Adrenal gland (tissue), 12 donors: ENCODE data around the gene PIAS4. TPM values are rescaled to one million over a fixed set of nuclear protein-coding genes. Genes with fewer than 3 reads are reported as not detected.
A peak's percentile ranks its signal among the peaks of the same experiment; 100 is the strongest.

ENCODE experiments used
- DNase-seq, 7 donors: peaks; one replicate each; pipeline ENCODE4 v3.0.0-alpha.2; 2019 to 2020
- H3K27ac ChIP-seq, 5 donors: fragments of 200-600 bp; sonication (generic) in 4 of 5; 1 replicate in 3 of 5; 2 replicates in 2 of 5; pipeline versions ENCODE4 v1.5.1 to v1.8.0; 2016 to 2020; ENCODE audit warnings: mild to moderate bottlenecking in 1 of 5
- H3K27me3 ChIP-seq: fragments of 200-600 bp; 2 replicates; pipeline ENCODE4 v1.8.0; 2021
- H3K36me3 ChIP-seq, 2 donors: fragments of 200-600 bp; replicated peaks in 1 of 2; 1 replicate in 1 of 2; 2 replicates in 1 of 2; pipeline versions ENCODE4 v1.5.1 to v1.8.0; 2018 to 2022
- H3K4me1 ChIP-seq, 2 donors: fragments of 200-600 bp; replicated peaks in 1 of 2; 1 replicate in 1 of 2; 2 replicates in 1 of 2; pipeline versions ENCODE4 v1.5.1 to v1.8.0; 2018 to 2021
- H3K4me3 ChIP-seq, 4 donors: fragments of 200-600 bp; sonication (generic) in 3 of 4; one replicate each; pipeline ENCODE4 v1.5.1; 2016 to 2018
- H3K9me3 ChIP-seq, 3 donors: fragments of 200-600 bp; sonication (generic) in 1 of 3; replicated peaks in 1 of 3; 1 replicate in 2 of 3; 2 replicates in 1 of 3; pipeline versions ENCODE4 v1.5.1 to v1.8.0; 2016 to 2021
- CTCF ChIP-seq, 6 experiments: fragments of 450-650 bp in 4 of 6; fragments of 200-600 bp in 2 of 6; sonication (generic) in 1 of 6; IDR thresholded peaks; 1 replicate in 5 of 6; 2 replicates in 1 of 6; pipeline versions ENCODE4 v1.5.1 to v1.8.0; 2016 to 2021; ENCODE audit warnings: antibody characterized with exemption in 6 of 6, mild to moderate bottlenecking in 2 of 6, moderate library complexity in 1 of 6
- POLR2A ChIP-seq, 2 donors: fragments of 450-650 bp; IDR thresholded peaks; one replicate each; pipeline ENCODE4 v1.6.1; 2017; ENCODE audit warnings: antibody characterized with exemption in 2 of 2, mild to moderate bottlenecking in 2 of 2, moderate library complexity in 1 of 2
- WGBS, 4 donors: extraction: QIAGEN DNeasy Blood & Tissue Kit in 2 of 4; methylation state at CpG; one replicate each; pipeline versions ENCODE4 v1.1.5 to v1.1.7; 2013 to 2017; 5-methylcytosine and 5-hydroxymethylcytosine counted together
- intact Hi-C, 2 donors: fragments of 100-400 bp; cut with DNase I; formaldehyde crosslinking; loops; one replicate each; pipeline versions ENCODE4 v1.14.1 to v1.15.0; 2022 to 2023
- polyA plus RNA-seq, 3 donors: library from polyadenylated mRNA; stranded (reverse); fragments of 200-250 nt in 2 of 3; fragments of 350-450 nt in 1 of 3; fragmentation: Illumina TruSeq in 1 of 3; extraction: RNeasy Lipid Tissue Mini Kit (QIAGEN cat#74804) in 1 of 3; gene quantifications; one replicate each; pipeline ENCODE4 v1.2.3, GENCODE V29; 2013 to 2014
- total RNA-seq, 9 donors: library from RNA; depleted of rRNA in 4 of 9; stranded (reverse); fragments of >200 nt in 4 of 9; fragments of 120-200 nt in 1 of 9; fragmentation: NEBNext Ultra II Directional in 1 of 9; extraction: Animal tissue kit (Norgen Biotek cat#: 25700) in 1 of 9; gene quantifications; one replicate each; pipeline versions ENCODE4 v1.1.0 to v1.2.4, GENCODE V29; 2013 to 2023
- donor health status: healthy with polysubstance abuse.
- donor health status: Bipolar disorder and iron deficiency.
- donor health status: DM: yes; HTN: yes; CAD: no.
- donor health status: DM: no; HTN: no; CAD: no.
- donor health status: DM: no; HTN: no; CAD: no.
- donor health status: DM: yes; HTN: yes; CAD: no.

PIAS4 gene
- total and polyA plus RNA-seq, 12 donors, result 13.7 to 40.7 (median 22.5) TPM

- peak in 1 of 7 donors; percentile 60 for DNase-seq
- Histone ChIP-seq H3K9me3 (no peaks in the 10 kb centered on the region), H3K27ac (peak overlapping the region in 1 of 5 donors; percentile 66), H3K4me3 (peak overlapping the region in 1 of 4 donors; percentile 26), H3K4me1 (no peaks in the 10 kb centered on the region), H3K27me3 (no peaks in the 10 kb centered on the region), H3K36me3 (no peaks in the 10 kb centered on the region)
- TF ChIP-seq POLR2A (IDR thresholded peaks at IDR 0.05), result no peak
- no peak for TF ChIP-seq CTCF (IDR thresholded peaks at IDR 0.05)
- 60 to 80% (median 67%) methylated on average over 19 to 28 of the region's 28 CpGs for WGBS, 4 donors
- intact Hi-C loops, result no loop called here
These were observed 76.4 kb downstream of the PIAS4 start for GRCh38 chr19:4083677-4084546.

- Histone ChIP-seq H3K27ac (no peak overlapping the region), H3K4me3 (no peak overlapping the region), H3K4me1 (no peaks in the 10 kb centered on the region), H3K36me3 (peaks cover 0 to 1% of the 10 kb centered on the region in 2 donors), H3K9me3 (no peaks in the 10 kb centered on the region), H3K27me3 (no peaks in the 10 kb centered on the region)
- TF ChIP-seq POLR2A (IDR thresholded peaks at IDR 0.05) (no peak), CTCF (IDR thresholded peaks at IDR 0.05) (no peak)
- intact Hi-C loops, result no loop called here
- DNase-seq, result no peak
- 54 to 69% (median 63%) methylated on average over 6 to 8 of the region's 8 CpGs for WGBS, 4 donors
These were observed 77.0 kb downstream of the PIAS4 start for GRCh38 chr19:4084547-4084877.

GRCh38 chr19:4086411-4086867, 78.9 kb downstream of the PIAS4 start:
- no peak overlapping the region for H3K27ac ChIP-seq
- 34 to 46% (median 40%) methylated on average over 5 to 17 of the region's 17 CpGs for WGBS, 4 donors
- no peak for DNase-seq
- intact Hi-C loops, result no loop called here
- no peaks in the 10 kb centered on the region for H3K4me1 ChIP-seq
- H3K36me3 ChIP-seq, result peaks cover 0 to 16% of the 10 kb centered on the region in 2 donors
- H3K4me3 ChIP-seq, result no peak overlapping the region
- no peaks in the 10 kb centered on the region for H3K27me3 ChIP-seq
- no peak for TF ChIP-seq CTCF (IDR thresholded peaks at IDR 0.05)
- no peak for TF ChIP-seq POLR2A (IDR thresholded peaks at IDR 0.05)
- no peaks in the 10 kb centered on the region for H3K9me3 ChIP-seq

- intact Hi-C loops, result no loop called here
- no peak for DNase-seq
- Histone ChIP-seq H3K27ac (no peak overlapping the region), H3K4me1 (no peaks in the 10 kb centered on the region), H3K4me3 (no peak overlapping the region), H3K36me3 (peaks cover 0 to 16% of the 10 kb centered on the region in 2 donors), H3K27me3 (no peaks in the 10 kb centered on the region), H3K9me3 (no peaks in the 10 kb centered on the region)
- 75 to 82% (median 80%) methylated on average over 23 to 31 of the region's 31 CpGs for WGBS, 4 donors
- TF ChIP-seq POLR2A (IDR thresholded peaks at IDR 0.05) (no peak), CTCF (IDR thresholded peaks at IDR 0.05) (no peak)
These were observed 80.5 kb downstream of the PIAS4 start for GRCh38 chr19:4087787-4088679.
